Glomerular endothelial cell (primary cell): ENCODE data around the gene DENND2D. TPM values are rescaled to one million over a fixed set of nuclear protein-coding genes. Genes with fewer than 3 reads are reported as not detected.

Experiments used
- DNase-seq: peaks from one replicate; pipeline ENCODE4 v3.0.0-alpha.2; 2011; ENCODE audit warnings: low read depth, low spot score; ENCODE audit errors: extremely low read depth
- total RNA-seq: library from RNA; depleted of rRNA; stranded (reverse); fragments of >200 nt; gene quantifications from 2 replicates; pipeline ENCODE4 v1.2.3, GENCODE V29; 2015

The DENND2D gene
- total RNA-seq, 1 donor from 2014 or later: 3.4 TPM

- DNase-seq: no peak
These were observed 17.0 kb downstream of the DENND2D start for GRCh38 chr1:111183308-111184069.

- no peak for DNase-seq
These were observed 18.4 kb downstream of the DENND2D start for GRCh38 chr1:111182052-111182451.

- no peak for DNase-seq
These were observed 20.4 kb downstream of the DENND2D start for GRCh38 chr1:111179968-111180533.

- DNase-seq: no peak
These were observed 23.8 kb downstream of the DENND2D start for GRCh38 chr1:111176678-111177077.

GRCh38 chr1:111175349-111175748 is 25.1 kb downstream of the DENND2D start:
- DNase-seq: no peak

GRCh38 chr1:111174070-111174469 is 26.4 kb downstream of the DENND2D start:
- DNase-seq: no peak

GRCh38 chr1:111172463-111172862 is 28.0 kb downstream of the DENND2D start:
- DNase-seq: no peak

GRCh38 chr1:111164151-111164550 is 36.3 kb downstream of the DENND2D start:
- DNase-seq: no peak

- no peak for DNase-seq
These were observed 37.1 kb downstream of the DENND2D start for GRCh38 chr1:111163363-111163762.

GRCh38 chr1:111162488-111162880 is 38.0 kb downstream of the DENND2D start:
- no peak for DNase-seq

GRCh38 chr1:111161843-111162487 is 38.5 kb downstream of the DENND2D start:
- DNase-seq: no peak

- DNase-seq: no peak
These were observed 43.0 kb downstream of the DENND2D start for GRCh38 chr1:111157431-111157830.

GRCh38 chr1:111154021-111154999 is 46.1 kb downstream of the DENND2D start:
- DNase-seq: no peak

GRCh38 chr1:111151838-111152237 is 48.6 kb downstream of the DENND2D start:
- no peak for DNase-seq

- DNase-seq: no peak
These were observed 52.0 kb downstream of the DENND2D start for GRCh38 chr1:111148376-111148881.

GRCh38 chr1:111147948-111148347 is 52.5 kb downstream of the DENND2D start:
- DNase-seq: no peak

- DNase-seq: no peak
These were observed 54.3 kb downstream of the DENND2D start for GRCh38 chr1:111145963-111146768.

- no peak for DNase-seq
These were observed 54.9 kb downstream of the DENND2D start for GRCh38 chr1:111145542-111145941.

- DNase-seq: no peak
These were observed 58.0 kb downstream of the DENND2D start for GRCh38 chr1:111142356-111142975.
